ENCODE results near the gene RHOBTB3.

The RHOBTB3 gene

DNA sequence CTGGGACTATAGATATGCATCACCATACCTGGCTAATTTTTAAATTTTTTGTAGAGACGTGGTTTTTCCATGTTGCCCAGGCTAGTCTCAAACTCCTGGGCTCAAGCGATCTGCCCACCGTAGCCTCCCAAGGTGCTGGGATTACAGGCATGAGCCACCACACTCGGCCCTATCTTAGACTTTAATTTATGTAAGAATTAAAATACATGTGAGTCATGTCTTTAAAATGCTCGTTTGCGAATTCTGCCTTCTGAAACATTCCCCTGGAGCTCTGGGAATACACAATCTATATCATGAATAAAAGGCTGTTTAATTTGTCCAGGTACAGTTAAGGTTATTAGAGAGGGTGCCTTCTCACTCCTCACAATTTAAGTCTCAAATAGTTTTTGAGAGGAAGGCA is 32.8 kb downstream of the RHOBTB3 start:
- no peak for DNase-seq (ENCODE audit: low read depth)

DNA sequence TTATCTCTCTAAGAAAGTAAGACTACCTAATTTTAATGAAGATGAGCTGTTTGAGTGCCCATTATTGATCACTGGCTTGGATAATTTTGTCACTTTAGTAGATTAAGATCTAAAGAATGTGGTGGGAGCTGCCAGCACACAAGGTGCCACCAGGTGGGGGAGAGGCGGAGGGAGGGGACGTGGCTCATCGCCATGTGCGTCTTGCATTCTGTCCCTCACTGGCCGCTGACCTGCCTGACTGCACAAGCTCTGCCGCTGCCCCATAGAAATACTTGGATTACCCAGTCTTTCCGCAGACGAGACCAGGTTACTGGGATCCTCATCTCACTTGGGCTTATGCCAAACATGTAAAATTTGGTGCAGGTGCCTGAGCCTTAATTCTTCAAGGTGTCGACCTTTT is 37.6 kb downstream of the RHOBTB3 start:
- no peak for DNase-seq (ENCODE audit: low read depth)

DNA sequence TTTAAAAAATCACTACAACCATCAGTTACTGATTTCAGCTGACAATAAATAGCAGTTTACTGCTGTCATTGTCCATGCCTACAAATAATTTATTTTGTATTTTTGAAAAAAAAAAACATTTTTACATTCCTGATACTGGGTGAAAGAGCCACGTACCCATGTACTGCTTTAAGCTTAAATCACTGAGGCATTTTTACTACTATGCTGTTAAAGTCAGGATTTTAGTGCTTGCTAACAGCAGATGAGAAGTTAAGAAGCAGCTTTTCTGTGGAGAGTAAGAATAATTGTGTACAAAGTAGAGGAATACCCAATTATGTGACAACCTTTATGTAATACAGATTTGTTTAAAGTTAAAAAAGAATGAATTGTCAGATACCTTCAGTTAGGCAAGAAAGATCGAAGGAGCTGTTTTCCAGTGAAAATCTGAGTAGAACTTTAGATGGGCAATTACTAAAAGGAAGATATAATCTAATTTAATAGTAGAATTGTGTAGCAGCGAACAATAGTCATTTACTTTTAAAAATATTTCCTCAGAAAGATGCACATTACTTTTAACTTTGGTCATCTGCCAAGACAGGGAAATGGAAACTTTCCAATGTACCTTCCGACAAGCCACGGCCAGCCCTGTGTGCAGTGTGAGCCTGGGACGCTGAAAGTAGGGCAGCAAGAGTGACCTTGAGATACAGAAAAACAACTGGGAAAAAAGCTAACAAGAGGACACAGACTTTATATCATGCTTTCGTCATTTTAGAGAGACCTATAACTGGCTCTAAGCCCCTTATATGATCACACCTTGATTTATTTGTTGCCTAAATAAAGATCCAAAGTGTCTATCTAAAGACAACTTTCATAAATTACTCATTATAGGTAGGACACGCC is 39.9 kb downstream of the RHOBTB3 start:
- DNase-seq (ENCODE audit: low read depth), result no peak

DNA sequence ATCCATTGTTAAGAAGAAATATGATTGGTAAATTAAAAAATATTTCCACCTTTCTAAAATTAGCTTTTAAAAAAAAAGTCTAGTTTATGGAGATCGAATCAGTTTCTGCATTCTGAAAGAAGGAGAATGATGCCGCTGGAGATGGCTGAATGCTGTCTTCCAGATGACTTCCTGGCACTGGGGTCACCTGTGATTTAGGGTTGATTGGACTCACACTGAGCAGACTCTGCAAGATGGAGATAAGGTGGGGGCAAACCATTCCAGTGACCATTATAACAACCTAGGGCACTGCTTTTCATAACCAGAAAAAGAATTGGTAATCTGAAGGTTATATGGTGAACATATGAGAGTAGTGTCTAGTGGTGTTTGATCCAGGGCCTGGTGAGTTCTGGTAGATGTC is 40.8 kb downstream of the RHOBTB3 start:
- DNase-seq (ENCODE audit: low read depth), result no peak

DNA sequence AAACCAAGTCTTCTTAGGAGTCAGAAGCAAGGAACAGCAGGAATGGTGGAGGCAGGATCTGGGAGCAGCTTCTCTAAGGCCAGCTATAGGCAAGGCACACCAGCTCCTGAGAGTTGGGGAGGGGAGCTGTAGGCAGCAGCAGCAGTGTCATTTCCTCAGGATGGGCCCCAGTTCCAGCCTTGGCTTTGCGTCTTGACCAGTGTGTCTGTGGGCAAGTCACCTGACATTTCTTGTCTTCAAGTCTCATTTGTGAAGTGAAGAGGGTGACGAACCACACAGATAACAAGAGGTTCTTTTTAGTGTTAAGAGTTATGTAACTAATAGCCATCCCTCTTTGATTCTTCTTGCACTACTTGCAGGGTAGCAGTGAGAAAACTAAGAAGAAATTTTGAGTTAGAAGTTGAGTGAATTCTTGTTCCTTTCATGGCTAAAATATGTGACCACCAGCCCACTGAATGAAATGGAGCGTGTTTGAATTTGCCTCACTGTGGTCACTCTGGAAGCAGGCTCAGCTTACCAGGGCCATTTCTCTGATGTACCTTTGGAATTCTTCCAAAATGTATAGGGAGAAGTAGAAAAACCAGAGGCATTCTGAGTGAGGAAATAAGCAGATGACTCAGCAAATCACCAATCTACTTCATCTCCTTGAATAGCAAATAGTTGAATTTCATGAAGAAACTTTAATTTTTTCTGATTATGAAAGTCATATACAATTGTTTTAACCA is 42.4 kb downstream of the RHOBTB3 start:
- DNase-seq (ENCODE audit: low read depth), result no peak

DNA sequence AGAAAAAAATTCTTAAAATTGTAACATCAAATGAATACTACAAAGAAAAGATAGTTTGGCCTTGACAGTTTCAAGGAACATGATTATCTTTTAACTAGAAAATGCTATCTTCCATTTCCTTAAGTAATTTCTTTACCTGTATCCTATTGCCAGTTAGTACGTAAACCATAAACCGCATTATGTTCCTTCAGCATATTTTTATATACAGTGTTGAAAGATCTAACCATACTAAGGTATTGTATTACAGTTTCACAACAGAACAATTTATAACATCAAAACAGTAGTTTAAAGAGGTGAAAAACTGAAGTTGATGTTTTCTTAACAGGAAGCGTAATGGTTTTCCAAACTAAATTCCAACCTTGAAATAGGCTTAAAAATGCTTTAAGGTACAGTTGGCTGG is 46.3 kb downstream of the RHOBTB3 start:
- no peak for DNase-seq (ENCODE audit: low read depth)

DNA sequence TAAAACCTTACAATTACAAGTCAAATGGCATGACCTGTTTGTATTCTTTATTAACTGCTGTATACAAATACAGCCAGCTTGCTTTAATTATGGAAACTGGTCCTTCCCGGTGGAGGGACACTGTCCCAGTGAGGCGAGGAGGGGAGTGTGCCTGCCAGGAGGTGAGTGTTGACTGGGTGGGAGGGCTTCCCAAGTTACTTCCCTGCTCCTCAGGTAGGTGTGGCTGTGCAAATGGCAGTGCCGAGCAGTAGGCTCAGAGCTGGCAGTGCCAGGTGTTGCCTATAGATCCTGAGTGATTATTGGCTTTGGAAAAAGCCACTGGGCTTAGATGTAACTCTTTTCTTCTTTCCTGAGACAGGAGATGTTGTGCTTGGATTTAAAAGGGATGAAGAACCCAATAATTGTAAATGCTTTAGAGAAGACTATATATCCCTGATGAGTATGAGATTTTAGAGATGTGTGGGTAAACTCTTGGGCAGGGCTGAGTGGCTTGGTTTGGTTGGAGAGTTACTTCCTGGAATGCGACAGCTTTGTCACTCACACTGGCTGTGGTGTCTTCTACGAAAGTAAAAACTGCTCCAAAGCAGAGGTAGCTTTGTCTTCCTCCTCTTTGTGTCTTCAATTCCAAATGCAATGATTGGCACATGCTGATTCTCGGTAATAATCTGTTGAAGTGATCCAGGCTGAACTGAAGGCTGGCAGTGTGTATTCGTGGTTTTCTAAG is 47.7 kb downstream of the RHOBTB3 start:
- DNase-seq (ENCODE audit: low read depth), result no peak

DNA sequence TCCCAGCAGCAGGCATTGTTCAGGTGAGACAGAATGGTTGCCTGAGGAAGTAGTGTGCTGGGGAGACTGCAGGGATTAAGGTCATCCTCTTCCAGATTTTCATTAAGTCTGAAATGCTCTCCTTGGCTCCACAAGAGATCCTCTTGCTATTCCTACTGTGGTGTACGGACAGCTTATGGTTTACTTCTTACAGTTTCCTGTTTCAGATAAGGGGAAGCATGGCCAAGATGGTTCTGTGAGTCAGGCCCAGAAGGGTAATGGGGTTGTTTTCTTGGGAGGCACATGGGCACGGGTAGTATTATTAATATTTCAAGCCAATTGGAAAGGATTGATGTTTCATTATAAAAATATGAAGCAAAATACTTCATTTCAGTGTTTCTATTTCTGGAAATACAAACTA is 48.5 kb downstream of the RHOBTB3 start:
- no peak for DNase-seq (ENCODE audit: low read depth)

DNA sequence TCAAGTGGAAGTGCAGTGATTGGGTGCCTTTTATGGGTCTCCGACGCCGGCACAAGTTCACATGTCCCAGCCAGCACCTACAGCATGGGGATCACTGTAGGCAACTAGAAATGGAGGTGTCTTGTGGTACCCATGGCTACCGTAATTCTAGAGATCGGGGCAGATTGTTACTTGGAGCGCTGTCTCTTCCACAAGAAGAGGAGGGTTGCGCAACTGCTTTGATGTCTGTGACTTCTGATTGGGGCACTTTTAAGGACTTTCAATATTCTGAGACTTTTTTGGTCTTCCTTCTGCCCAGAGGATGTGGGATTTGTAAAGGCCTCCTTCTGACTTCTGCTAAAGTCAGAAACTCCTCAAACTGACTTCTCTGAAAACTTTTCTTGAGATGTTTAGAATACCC is 49.5 kb downstream of the RHOBTB3 start:
- no peak for DNase-seq (ENCODE audit: low read depth)

DNA sequence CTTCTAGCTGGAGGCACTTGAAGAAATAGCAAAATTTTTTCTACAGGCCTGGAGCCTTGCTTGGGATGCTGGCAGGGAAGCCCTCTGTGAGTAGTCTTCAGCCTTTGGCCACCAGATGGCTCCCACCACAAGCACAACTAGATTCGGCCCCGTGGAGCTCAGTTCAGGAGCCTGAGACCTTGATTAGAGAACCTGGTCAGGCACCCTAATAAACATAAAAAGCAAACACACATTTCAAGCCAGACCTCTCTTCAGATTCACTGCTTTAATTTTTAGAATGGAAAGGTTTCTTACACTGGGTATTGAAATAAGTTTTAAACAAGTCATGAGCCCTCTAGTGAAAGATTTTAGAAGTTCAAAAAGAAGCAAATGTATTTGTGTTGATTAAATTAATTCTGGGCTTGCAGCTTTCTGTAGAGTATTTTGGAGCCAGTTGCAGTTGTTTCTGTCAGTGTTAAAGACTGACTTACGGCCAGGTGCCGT is 50.0 kb downstream of the RHOBTB3 start:
- peak; percentile 48 for DNase-seq (ENCODE audit: low read depth)

DNA sequence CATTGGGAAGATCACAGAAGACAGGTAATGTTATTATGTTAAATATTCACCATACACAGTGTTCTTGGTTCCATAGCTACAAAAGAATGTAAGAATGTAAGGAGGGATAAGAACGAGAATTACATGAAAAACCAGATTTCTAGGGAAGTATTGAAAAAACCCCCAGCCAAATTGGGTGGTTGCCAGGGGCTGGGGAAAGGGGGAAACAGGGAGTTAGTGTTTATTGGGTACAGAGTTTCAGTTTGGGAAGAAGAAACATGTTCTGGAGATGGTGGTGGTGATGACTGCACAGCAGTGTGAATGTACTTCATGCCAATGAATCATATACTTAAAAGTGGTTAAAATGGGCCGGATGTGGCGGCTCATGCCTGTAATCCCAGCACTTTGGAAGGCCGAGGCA is 51.0 kb downstream of the RHOBTB3 start:
- DNase-seq (ENCODE audit: low read depth), result no peak

DNA sequence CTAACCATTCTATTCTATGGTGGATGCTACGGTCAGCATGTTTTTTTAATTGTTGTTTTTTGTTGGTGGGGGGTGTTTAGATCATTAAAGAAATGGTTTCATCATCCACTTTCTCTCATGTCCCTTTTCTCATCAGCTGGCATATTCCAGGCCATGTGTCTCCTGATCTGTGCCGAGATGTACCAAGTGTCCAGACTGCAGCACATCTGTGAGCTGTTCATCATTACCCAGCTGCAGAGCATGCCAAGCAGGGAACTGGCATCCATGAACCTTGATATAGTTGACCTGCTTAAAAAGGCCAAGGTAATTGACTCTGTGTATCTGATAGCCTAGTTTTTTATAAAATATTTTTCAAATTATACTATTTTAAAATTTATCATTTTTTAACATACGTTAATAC is 52.5 kb downstream of the RHOBTB3 start:
- no peak for DNase-seq (ENCODE audit: low read depth)

DNA sequence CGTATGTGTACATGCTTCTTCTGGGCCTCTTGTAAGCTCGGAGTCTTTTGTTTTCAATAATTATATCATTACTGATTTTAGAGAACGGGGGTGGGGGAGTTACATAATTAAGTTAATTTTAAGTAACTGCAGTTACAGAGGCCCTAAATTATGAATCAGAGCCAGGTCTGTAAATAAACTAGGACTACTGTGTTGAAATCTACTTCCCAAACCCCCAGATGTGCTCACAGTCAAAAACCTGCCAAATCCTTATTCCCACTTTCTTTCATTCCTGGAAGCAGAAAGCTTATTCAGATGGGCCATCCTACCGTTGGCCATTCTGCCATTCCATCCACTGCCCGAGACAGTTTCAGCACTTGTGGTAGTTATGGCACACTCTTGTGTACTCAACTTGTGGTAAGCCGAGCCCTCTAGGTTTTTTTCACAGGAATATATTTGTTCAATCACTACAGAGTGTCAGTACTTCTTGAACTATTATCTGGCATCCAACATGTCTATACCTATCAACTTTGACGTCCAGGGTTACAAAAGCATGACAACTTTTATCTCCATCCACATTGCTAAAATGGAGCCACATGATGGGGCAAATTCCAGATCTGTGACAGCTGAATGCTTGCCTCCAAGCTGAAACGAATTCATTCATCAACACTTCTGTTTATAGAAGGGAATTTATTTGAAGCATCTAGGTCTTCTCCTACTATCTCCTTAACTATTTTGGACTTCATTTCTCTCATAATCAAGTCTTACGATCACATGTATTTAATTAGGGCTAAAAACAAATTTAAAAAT is 53.6 kb downstream of the RHOBTB3 start:
- DNase-seq (ENCODE audit: low read depth), result no peak

DNA sequence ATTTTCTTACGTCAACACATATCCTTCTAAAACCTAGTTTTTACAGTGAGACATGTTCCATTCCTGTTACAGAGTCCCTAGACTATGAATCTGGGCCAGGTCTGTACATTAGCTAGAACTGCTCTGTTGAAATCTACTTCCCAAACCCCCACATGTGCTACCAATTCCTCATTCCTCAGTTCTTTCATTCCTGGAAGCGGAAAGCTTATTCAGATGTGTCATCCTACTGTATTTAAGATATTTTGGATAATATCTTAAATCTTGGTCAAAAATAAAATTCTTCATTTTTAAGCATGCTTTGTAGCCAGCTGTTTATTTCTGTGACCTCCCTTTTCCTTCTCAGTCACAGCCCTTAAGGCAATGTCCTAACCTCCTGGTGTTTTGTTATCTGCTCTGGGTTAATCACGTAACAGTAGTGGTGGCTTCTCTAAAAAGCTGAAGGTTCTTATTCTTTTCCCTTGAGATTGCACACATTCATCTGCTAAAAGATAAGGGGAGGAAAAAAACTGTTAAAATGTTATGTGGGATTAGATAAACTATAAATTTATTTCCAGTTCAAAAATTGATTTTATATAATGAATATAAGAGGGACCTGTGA is 55.8 kb downstream of the RHOBTB3 start:
- DNase-seq (ENCODE audit: low read depth), result no peak

DNA sequence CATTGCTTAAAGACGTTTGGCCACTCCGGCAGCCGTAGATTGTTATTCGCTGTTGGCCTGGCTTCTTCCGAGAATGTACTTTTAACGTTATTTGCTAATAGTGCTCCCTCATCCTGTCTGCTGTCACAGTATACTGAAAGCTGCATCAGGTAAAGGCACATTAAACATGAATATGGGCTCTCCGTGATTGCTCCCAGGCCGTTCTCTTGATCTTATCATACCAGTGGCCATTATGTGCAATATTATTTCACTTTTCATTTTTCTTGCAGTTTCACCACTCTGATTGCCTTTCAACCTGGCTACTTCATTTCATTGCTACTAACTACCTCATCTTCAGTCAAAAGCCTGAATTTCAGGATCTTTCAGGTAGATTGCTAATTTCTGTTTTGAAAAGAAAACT is 57.4 kb downstream of the RHOBTB3 start:
- no peak for DNase-seq (ENCODE audit: low read depth)

DNA sequence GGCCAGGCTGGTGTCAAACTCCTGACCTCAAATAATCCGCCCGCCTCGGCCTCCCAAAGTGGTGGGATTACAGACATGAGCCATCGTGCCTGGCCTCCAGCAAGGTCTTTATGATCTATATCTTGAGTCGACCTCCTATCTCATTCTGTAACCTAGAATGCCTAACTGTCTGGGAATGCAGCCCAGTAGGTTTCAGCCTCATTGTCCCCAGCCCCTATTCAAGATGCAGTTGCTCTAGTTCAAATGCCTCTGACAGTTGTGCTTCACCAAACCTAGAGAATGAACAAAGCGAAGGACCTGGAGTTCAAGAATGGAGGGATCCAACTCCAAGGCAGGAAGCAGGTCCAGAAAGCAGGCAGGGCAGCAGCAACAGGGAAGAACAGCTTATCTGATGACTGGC is 60.6 kb downstream of the RHOBTB3 start:
- no peak for DNase-seq (ENCODE audit: low read depth)

DNA sequence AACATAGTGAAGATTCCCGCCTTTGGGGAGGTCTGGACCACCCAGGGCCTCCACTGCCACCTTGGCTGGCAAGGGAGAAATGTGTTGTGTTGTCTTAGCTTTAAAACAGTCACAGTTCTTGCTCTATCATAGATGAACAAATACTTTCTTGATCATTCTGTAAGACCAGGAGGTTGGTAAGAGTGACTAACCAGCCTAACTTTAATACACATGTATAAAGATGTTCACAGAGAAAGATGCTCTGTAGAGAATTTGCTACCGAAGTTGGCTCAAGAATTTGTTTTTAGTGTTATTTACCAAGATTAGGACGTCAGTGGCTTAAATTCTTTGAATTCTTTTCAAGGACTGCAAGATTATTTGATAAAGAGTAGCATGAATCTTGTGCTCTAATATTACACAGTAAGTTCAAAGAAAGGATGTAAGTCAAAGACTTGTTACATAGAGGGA is 63.0 kb downstream of the RHOBTB3 start:
- no peak for DNase-seq (ENCODE audit: low read depth)

DNA sequence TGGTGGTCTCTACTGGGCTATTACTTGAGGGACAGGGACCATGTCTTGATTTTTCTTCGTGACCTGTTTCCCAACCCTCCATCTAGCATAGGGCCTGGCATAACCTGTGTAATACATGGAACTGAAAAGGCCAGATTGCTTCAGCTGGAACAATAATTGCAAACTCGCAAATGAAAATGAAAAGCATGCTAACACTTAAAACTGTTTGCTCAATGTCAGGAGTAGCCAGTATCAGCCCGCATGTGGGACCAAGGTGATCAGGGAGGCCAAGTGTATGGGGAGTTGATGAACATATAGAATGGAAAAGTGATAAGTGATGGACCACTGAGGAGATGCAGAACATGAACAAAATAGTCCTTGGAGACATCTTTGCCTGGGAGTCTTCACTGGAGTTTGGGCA is 66.2 kb downstream of the RHOBTB3 start:
- no peak for DNase-seq (ENCODE audit: low read depth)

DNA sequence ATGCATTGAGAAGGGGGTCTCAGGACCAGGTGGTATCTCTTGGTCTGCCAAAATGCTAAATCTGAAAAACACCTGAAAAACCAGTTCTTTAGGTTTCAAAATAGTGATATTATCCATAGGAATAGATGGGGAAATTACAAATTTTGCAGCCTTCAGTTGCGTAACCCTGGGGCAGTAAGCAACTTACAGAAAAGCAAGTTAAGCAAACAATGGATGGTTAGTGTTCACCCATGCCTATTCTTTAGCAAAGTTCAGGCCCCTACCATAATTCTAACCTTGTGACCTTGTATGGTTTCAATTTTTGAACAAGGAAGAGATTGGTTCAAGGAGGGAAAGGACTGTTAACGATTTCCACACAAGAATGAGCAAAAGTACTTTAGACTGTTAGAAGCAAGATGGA is 66.9 kb downstream of the RHOBTB3 start:
- DNase-seq (ENCODE audit: low read depth), result no peak

DNA sequence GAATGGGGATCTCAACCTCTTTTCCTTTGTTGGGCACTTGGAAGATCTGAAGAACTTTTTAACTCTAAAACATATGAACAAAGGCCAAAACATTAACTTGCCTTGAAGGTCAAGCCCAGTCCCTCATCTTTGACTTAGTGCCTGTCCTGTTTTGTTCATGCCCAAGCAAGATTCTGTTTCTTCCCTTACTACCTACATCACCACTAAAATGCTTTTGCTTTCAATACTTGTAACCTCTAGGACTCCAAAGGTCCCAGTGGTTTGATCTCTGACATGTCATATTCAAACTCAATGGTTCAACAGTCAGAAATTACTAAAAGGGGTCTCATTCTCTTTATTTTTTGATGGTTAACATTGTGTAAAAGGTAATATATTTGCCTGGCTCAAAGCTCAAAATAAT is 67.4 kb downstream of the RHOBTB3 start:
- no peak for DNase-seq (ENCODE audit: low read depth)

DNA sequence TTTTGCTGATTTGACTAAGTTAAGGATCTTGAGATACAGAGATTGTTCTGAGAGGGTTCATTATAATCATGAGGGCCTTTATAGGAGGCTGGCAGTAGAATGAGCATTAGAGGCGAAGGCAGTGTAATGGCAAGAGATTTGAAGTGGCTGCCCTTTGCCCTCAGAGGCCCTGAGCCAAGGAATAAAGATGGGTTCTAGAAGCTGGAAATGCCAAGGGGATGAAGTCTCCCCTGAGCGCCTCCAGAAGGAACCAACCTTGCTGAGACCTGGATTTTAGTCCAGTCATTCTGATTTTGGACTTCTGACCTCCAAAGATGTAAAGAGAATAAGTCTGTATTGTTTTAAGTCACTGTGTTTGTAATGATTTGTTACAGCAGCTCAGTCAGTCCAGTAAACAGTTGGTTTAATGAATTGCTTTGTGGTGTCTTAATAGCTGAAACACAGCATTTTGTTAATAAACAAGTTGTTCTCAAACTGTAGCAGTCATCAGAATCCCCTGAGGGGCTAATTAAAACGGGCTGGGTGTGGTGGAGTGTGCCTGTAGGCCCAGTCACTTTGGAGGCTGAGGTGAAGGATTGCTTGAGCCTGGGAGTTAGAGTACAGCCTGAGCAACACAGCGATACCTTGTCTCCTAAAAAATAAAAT is 68.2 kb downstream of the RHOBTB3 start:
- no peak for DNase-seq (ENCODE audit: low read depth)

Data from activated T-helper 1 cell treated with Interleukin-2 at 50 U/mL for 16 hours (primary cell).